ENCODE data around the gene EXOC3L4.

The EXOC3L4 gene

DNA sequence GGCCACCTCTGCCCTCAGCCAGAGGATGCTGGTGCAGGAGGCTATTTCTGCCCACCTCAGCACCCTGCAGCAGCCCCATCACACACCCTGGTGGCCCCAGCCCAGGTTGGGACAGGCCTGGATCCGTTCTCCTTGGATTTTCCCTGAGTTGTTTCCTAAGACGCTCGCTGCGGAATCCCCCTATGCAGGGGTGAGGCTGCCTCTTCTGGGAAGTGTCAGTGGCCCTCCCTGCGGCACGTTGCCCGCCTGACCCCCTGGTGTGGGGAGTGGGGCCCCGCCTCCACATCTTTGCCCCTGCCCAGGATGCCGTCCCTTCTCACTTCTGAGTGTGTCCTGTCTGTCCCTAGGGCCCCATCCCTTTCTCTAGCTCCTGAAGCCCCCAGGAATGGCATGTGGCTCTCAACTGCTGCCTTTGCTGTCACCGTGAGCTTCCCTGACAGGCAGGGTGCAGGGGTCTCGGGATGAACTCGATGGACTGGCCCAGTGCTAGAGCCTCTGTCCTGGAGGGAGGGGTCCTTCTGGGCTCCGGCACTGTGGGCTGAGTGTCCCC, 594 bp upstream of the EXOC3L4 start:
- no peak for TF ChIP-seq CTCF (IDR thresholded peaks at IDR 0.05; ENCODE audit: insufficient read depth, low read depth, low read length, missing control alignments)
- no peak overlapping the region for H3K4me3 ChIP-seq (ENCODE audit: low read depth, low read length)
- DNase-seq (ENCODE audit: low read depth): no peak

DNA sequence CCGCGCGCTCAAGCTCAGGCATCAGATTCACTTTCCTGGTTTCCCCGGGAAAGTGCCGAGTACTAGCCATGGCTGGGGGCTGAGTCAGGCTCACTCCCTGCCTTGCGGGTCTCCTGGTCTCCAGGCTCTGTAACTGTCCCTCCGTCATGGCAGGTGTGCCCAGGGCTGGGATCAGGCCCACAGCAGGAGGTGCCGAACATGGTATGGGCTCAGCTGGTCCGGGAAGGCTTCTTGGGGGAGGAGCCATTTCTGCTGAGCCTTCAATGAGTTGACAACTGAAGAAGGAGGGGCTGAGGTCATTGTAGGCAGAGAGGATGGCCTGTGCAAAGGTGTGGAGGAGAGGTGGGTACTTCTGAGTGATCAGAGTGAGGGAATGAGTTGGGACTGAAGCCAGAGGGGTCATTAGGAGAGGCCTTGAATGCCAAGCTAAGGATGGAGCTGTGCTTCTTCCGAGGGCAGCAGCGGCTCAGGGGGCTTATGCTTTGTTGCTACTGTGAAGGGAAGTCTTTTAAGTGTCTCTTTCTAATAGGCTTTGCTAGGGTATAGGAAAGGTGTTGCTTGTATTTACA, 769 bp downstream of the EXOC3L4 start:
- H3K4me3 ChIP-seq (ENCODE audit: low read depth, low read length): no peak overlapping the region
- no peak for TF ChIP-seq CTCF (IDR thresholded peaks at IDR 0.05; ENCODE audit: insufficient read depth, low read depth, low read length, missing control alignments)
- DNase-seq (ENCODE audit: low read depth): no peak

- TF ChIP-seq CTCF (IDR thresholded peaks at IDR 0.05; ENCODE audit: insufficient read depth, low read depth, low read length, missing control alignments): no peak
- DNase-seq (ENCODE audit: low read depth): no peak
- H3K4me3 ChIP-seq (ENCODE audit: low read depth, low read length): no peak overlapping the region
Observed at GRCh38 chr14:103096387-103096786, 1.9 kb downstream of the EXOC3L4 start.

DNA sequence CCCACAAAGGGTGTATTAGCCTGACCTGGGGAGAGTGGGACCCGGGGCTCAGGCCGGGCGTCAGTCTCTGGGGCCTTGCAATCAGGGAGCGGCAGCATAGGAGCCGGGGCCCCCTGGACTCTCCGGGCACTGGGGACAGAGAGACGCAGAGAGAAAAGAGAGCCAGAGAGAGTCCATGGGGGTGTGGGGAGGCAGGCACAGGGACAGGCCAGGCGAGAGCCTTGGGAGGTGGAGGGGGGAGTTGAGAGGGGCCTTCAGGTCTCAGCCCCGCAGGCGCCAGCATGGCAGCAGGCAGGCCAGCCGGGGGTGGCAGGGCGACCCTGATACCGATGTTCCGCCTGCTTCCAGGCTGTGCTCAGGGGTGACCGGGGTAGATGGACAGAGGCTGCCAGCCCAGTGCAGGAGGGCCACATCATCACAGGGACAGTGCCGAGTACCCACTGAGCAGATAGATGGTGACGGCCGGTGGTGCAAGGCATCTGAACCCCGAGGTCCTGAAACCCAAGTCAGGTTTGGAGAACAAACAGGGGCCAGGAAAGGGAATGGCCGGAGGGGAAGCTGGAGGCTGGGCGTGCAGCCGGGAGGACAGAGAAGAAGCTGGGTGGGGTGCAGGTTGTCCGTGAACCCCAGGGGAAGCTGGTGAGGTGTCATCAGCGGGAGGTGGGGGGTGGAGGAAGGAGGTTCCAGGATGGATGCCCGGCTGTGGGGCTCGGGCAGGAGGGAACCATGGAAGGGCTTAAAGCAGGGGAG, 2.9 kb downstream of the EXOC3L4 start:
- TF ChIP-seq CTCF (IDR thresholded peaks at IDR 0.05; ENCODE audit: insufficient read depth, low read depth, low read length, missing control alignments): no peak
- DNase-seq (ENCODE audit: low read depth): no peak
- no peak overlapping the region for H3K4me3 ChIP-seq (ENCODE audit: low read depth, low read length)

DNA sequence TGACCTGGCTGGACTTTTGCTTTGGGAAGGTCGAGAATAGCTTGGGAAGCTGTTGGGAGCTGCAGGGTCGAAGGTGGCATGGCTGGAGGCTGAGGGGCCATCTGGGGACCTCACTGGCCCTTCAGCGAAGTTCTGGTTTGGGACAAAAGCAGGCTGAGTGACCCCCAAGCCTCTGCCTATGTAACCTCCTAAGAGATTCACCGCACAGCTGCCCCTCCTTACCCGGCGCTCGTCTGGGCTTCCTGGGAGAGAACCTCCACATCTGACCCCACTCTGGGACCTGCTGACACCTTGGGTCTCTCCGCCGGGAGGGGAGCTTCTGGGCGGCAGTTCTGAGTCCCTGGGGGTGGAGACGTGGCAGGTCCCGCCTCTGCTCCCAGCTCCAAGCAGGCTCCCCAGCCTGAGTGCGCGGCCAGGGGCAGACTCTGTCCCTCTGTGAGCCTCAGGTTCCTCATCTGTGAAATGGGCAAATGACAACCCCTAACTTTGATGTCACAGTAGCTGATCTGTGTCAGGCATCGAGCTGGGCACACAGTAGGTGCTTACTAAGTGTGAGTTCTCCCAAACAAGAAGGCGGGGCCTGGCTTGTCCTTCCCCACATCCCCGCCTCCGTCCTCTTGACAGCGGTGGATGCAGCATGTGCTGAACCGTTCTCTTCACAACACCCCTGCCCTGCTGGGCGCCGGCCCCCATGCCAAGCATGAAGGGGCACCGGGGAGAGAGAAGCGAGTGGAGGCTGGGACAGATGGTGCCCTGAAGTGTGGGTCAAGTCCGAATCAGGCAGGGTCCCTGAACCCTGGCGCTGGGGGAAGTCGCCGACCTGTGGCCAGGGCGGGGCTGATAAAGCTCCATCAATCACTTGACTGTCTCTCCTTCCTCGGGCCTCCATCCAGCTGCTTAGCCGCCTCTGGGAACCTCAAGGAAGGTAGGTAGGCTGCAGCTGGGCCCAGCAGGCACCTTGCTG, 3.8 kb downstream of the EXOC3L4 start:
- no peak for TF ChIP-seq CTCF (IDR thresholded peaks at IDR 0.05; ENCODE audit: insufficient read depth, low read depth, low read length, missing control alignments)
- DNase-seq (ENCODE audit: low read depth): no peak
- no peak overlapping the region for H3K4me3 ChIP-seq (ENCODE audit: low read depth, low read length)

DNA sequence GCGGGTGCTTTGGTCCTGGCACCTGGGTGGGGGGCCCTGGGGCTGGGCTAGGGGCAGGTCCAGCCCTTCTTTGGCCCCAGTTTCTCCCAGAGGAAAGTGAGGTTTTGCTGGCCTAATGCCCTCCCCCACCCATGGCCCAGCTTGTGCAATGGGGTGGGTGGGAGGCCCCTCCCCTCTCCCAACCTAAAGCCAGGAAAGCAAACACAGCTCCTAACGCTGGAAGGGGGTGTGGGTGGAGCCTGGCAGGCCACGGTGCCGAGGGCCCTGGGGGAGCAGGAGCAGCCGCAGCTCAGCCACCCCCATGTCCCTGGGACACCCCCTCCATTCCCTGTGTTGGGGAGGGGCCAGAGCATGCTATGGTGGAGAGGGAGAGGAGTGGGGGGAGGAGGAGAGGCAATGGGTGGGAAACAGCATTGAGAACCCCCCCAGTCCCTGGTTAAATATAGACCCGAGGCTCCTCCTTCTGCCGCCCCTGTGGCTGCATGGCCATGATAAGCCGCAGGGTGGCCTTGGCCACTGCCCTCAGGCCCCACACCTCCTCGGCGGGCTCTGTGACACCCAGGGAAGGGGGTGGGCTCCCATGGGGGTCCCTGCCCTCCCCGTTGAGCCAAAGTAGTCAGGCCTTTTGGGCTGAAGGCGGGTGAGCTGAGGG, 4.7 kb downstream of the EXOC3L4 start:
- TF ChIP-seq CTCF (IDR thresholded peaks at IDR 0.05; ENCODE audit: insufficient read depth, low read depth, low read length, missing control alignments): no peak
- DNase-seq (ENCODE audit: low read depth): no peak
- no peak overlapping the region for H3K4me3 ChIP-seq (ENCODE audit: low read depth, low read length)
